CD4-positive, alpha-beta memory T cell (primary cell): ENCODE measurements around the gene ELN. TPM values are rescaled to one million over a fixed set of nuclear protein-coding genes. Genes with fewer than 3 reads are reported as not detected.
A peak's percentile ranks its signal among the peaks of the same experiment; 100 is the strongest.

Source experiments
- CTCF ChIA-PET: fragments of 350-600 bp; sonication (Branson Sonifier 250); formaldehyde crosslinking; loops from one replicate; lab custom pipeline; 2021; ENCODE audit warnings: inconsistent platforms; ENCODE audit not compliant: partially characterized antibody; lab: Charles Lee
- POLR2A ChIA-PET: fragments of 350-600 bp; sonication (Branson Sonifier 250); formaldehyde crosslinking; loops from one replicate; lab custom pipeline; 2021; ENCODE audit not compliant: partially characterized antibody; lab: Charles Lee
- DNase-seq, 5 donors: peaks; one replicate each; pipeline versions ENCODE4 v3.0.0 to v3.0.0-alpha.2; 2020 to 2022; ENCODE audit warnings: mixed read lengths in 1 of 5
- H3K27ac ChIP-seq: one replicate; pipeline ENCODE4 v1.7.0; 2013; ENCODE audit warnings: low read depth, low read length
- H3K27me3 ChIP-seq: 2 replicates; pipeline ENCODE4 v1.7.0; 2013; ENCODE audit warnings: mild to moderate bottlenecking, low read length, moderate library complexity; ENCODE audit not compliant: insufficient read depth
- H3K36me3 ChIP-seq: 2 replicates; pipeline ENCODE4 v1.7.0; 2013; ENCODE audit warnings: mild to moderate bottlenecking, low read length, moderate library complexity; ENCODE audit not compliant: insufficient read depth
- H3K4me1 ChIP-seq: 2 replicates; pipeline ENCODE4 v1.7.0; 2013; ENCODE audit warnings: mild to moderate bottlenecking, low read length, moderate library complexity; ENCODE audit not compliant: insufficient read depth
- H3K4me3 ChIP-seq, 2 donors: one replicate each; pipeline ENCODE4 v1.7.0; 2013; ENCODE audit warnings: low read length in 2 of 2, mild to moderate bottlenecking in 1 of 2
- H3K9me3 ChIP-seq, 2 donors: one replicate each; pipeline ENCODE4 v1.7.0; 2013; ENCODE audit warnings: low read length in 2 of 2, control low read depth in 1 of 2; ENCODE audit not compliant: control insufficient read depth in 1 of 2
- H3K27ac Mint-ChIP-seq, 7 donors: one replicate each; pipeline ENCODE4 v1.8.0; 2020 to 2021; ENCODE audit warnings: mixed read lengths in 7 of 7, mild to moderate bottlenecking in 6 of 7, inconsistent platforms in 3 of 7, moderate library complexity in 3 of 7
- H3K27me3 Mint-ChIP-seq, 2 donors: one replicate each; pipeline ENCODE4 v1.8.0; 2020 to 2021; ENCODE audit warnings: mixed read lengths in 2 of 2
- H3K36me3 Mint-ChIP-seq, 2 donors: one replicate each; pipeline ENCODE4 v1.8.0; 2020 to 2021; ENCODE audit warnings: mixed read lengths in 2 of 2, inconsistent platforms in 1 of 2, mild to moderate bottlenecking in 1 of 2
- H3K4me1 Mint-ChIP-seq, 4 donors: one replicate each; pipeline ENCODE4 v1.8.0; 2020 to 2021; ENCODE audit warnings: mixed read lengths in 4 of 4, mild to moderate bottlenecking in 1 of 4
- H3K4me3 Mint-ChIP-seq, 8 donors: one replicate each; pipeline ENCODE4 v1.8.0; 2020 to 2021; ENCODE audit warnings: mixed read lengths in 8 of 8, mild to moderate bottlenecking in 7 of 8, moderate library complexity in 6 of 8, inconsistent platforms in 3 of 8
- H3K9me3 Mint-ChIP-seq, 8 donors: one replicate each; pipeline ENCODE4 v1.8.0; 2020 to 2021; ENCODE audit warnings: mixed read lengths in 8 of 8, mild to moderate bottlenecking in 5 of 8, inconsistent platforms in 3 of 8, moderate library complexity in 1 of 8
- intact Hi-C: fragments of 100-400 bp; cut with micrococcal nuclease; formaldehyde crosslinking; loops from one replicate; pipeline ENCODE4 v1.15.1; 2023
- polyA plus RNA-seq, 2 donors: library from polyadenylated mRNA; unstranded; fragments of 300-500 nt; fragmentation: Illumina TruSeq; gene quantifications; one replicate each; pipeline ENCODE4 v1.2.3, GENCODE V29; 2021
- total RNA-seq, 2 experiments: library from RNA; stranded (reverse); gene quantifications; one replicate each; pipeline ENCODE4 v1.2.3, GENCODE V29; 2021

ELN gene
- total and polyA plus RNA-seq, 4 experiments from 2014 or later, result not detected

DNA sequence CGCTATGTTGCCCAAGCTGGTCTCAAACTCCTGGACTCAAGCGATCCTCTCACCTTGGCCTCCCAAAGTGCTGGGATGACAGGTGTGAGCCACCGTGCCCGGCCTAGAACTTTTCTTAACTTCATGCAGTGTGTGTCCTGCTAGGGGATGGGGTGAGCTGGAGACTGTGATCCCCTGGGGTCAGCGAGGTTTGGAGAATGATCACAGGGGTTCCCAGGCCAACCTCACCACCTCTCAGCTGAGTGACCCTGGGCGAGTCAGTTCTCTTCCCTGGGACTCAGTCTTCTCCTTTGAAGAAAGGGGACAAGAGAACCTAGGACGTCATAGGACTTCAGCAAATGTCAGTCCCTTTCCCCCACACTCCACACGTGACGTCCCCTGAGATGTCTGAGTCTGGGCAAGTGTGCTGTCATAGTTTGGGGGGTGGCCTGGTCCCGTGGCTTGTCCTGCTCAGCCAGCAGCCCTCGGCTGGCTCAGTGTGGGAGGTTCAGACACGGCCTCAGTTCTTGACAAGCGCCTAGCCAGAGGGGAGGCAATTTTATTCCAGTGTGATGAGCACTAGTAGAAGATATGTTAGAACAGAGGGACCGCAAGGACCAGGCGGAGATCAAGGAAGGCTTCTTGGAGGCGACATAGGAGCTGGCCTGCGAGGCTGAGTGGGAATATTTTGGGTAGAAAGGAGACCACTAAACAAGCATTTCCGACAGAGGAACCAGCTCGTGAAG, 43.3 kb upstream of the ELN start:
- Mint-ChIP-seq H3K9me3 (no peaks in the 10 kb centered on the region), H3K4me1 (no peaks in the 10 kb centered on the region), H3K27me3 (peaks cover 3 to 6% of the 10 kb centered on the region in 2 donors), H3K27ac (no peak overlapping the region), H3K4me3 (peak overlapping the region in 1 of 8 donors; percentile 70), H3K36me3 (no peaks in the 10 kb centered on the region)
- intact Hi-C loops, result no loop called here
- Histone ChIP-seq H3K27me3 (no peaks in the 10 kb centered on the region), H3K4me3 (no peak overlapping the region), H3K9me3 (no peaks in the 10 kb centered on the region), H3K4me1 (no peaks in the 10 kb centered on the region), H3K36me3 (no peaks in the 10 kb centered on the region), H3K27ac (no peak overlapping the region)
- no peak for DNase-seq
- ChIA-PET CTCF (no interaction called here), POLR2A (no interaction called here)

DNA sequence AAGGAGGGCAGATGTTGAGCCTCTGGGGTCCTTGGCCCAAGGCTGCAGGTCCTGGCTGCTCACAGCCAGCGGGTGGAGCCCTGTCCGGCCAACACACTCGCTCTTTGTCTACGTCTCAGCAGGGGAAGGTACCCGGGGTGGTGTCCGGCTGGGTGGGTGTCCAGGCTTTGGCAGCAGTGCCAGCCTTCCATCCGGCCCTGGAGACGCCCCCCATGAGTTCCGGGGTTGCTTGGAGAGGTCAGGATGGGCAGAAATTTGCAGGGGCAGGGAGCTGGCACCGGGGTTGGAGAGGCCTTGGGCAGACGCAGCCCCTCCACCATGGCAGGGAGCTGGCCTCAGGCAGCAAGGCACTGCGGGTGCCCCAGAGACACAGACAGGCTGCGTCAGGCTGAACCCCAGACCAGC, 42.2 kb upstream of the ELN start:
- H3K36me3 ChIP-seq, result no peaks in the 10 kb centered on the region
- ChIA-PET POLR2A (no interaction called here), CTCF (no interaction called here)
- H3K4me1 Mint-ChIP-seq, result no peaks in the 10 kb centered on the region
- H3K4me3 Mint-ChIP-seq, result no peak overlapping the region
- no peak overlapping the region for H3K27ac ChIP-seq
- DNase-seq, result no peak
- no peaks in the 10 kb centered on the region for H3K4me1 ChIP-seq
- no peak overlapping the region for H3K4me3 ChIP-seq
- intact Hi-C loops, result no loop called here
- H3K27me3 ChIP-seq, result no peaks in the 10 kb centered on the region
- no peaks in the 10 kb centered on the region for H3K9me3 Mint-ChIP-seq
- H3K36me3 Mint-ChIP-seq, result no peaks in the 10 kb centered on the region
- H3K27ac Mint-ChIP-seq, result no peak overlapping the region
- H3K27me3 Mint-ChIP-seq, result peaks cover 2 to 3% of the 10 kb centered on the region in 2 donors
- H3K9me3 ChIP-seq, result no peaks in the 10 kb centered on the region

DNA sequence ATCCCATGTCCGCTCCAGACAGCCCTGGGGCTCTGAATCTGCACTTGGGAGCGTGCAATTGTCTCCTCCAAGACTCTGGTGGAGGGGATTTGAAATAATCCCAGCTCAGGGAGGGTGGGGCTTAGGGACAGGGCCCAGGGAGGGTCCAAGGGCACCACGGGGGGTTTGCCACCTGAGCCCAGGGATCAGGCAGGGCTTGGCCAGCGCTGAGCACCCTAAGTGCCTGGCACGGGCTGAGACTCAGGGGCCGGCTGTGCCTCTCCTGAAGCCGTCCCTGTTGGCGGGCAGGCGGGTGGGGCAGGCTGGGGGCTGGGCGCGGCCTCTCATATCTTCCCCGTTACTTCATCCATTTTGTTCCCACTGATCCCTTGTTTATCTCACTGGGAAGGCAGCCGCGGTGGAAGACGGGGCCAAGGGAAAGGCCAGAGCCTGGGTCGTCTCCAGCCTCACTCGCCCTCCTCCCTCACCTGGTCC, 41.8 kb upstream of the ELN start:
- no peaks in the 10 kb centered on the region for H3K4me1 Mint-ChIP-seq
- intact Hi-C loops, result no loop called here
- no peak overlapping the region for H3K4me3 Mint-ChIP-seq
- Histone ChIP-seq H3K27ac (no peak overlapping the region), H3K27me3 (no peaks in the 10 kb centered on the region), H3K36me3 (no peaks in the 10 kb centered on the region), H3K4me3 (no peak overlapping the region), H3K9me3 (no peaks in the 10 kb centered on the region), H3K4me1 (no peaks in the 10 kb centered on the region)
- no peak overlapping the region for H3K27ac Mint-ChIP-seq
- H3K9me3 Mint-ChIP-seq, result no peaks in the 10 kb centered on the region
- POLR2A ChIA-PET, result no interaction called here
- no peaks in the 10 kb centered on the region for H3K36me3 Mint-ChIP-seq
- H3K27me3 Mint-ChIP-seq, result peaks cover 2 to 3% of the 10 kb centered on the region in 2 donors
- DNase-seq, result no peak
- CTCF ChIA-PET, result no interaction called here

DNA sequence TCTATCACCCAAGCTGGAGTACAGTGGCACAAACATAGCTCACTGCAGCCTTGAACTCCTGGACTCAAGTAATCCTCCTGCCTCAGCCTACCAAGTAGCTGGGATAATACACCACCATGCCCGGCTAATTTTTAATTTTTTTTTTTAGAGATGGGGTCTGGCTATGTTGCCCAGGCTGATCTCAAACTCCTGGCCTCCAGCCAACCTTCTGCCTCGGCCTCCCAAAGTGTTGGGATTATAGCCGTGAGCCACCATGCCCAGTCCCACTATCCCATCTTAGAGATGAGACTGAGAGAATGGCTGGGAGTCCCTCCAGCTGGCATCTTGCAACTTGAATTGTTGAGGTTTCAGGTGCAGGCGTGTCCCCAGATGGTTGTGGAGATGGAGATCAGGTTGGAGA, 40.7 kb upstream of the ELN start:
- DNase-seq, result no peak
- intact Hi-C loops, result no loop called here
- Mint-ChIP-seq H3K27me3 (peaks cover 0 to 3% of the 10 kb centered on the region in 2 donors), H3K9me3 (no peaks in the 10 kb centered on the region), H3K4me1 (no peaks in the 10 kb centered on the region), H3K27ac (no peak overlapping the region), H3K36me3 (no peaks in the 10 kb centered on the region), H3K4me3 (no peak overlapping the region)
- H3K4me1 ChIP-seq, result no peaks in the 10 kb centered on the region
- CTCF ChIA-PET, result no interaction called here
- no peaks in the 10 kb centered on the region for H3K9me3 ChIP-seq
- POLR2A ChIA-PET, result no interaction called here
- H3K36me3 ChIP-seq, result no peaks in the 10 kb centered on the region
- H3K27ac ChIP-seq, result no peak overlapping the region
- no peaks in the 10 kb centered on the region for H3K27me3 ChIP-seq
- no peak overlapping the region for H3K4me3 ChIP-seq

DNA sequence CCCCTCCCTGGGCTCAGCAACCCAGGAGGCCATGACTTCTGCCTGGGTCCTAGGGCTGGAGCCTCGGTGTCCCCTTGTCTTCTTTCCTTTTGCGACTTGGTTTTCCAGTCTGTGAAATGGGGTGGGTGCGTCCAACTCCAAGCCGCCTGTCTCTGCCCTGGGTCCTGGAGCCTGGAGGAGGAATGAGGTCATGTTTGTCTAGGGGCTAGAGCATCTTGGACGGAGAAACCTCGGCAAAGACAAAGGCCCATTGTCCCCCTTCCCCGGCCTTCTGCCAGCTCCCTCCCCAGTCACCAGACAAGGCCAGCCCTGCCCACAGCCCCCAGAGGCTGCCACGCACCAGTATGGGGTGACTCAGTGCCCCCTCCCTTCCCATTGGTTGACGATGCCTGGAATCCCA, 39.8 kb upstream of the ELN start:
- DNase-seq, result no peak
- Histone ChIP-seq H3K27me3 (no peaks in the 10 kb centered on the region), H3K27ac (no peak overlapping the region), H3K4me3 (no peak overlapping the region), H3K4me1 (no peaks in the 10 kb centered on the region), H3K36me3 (no peaks in the 10 kb centered on the region), H3K9me3 (no peaks in the 10 kb centered on the region)
- Mint-ChIP-seq H3K27ac (no peak overlapping the region), H3K4me3 (no peak overlapping the region), H3K36me3 (no peaks in the 10 kb centered on the region), H3K4me1 (no peaks in the 10 kb centered on the region), H3K27me3 (peaks cover 0 to 3% of the 10 kb centered on the region in 2 donors), H3K9me3 (peaks cover 0 to 3% (median 0%) of the 10 kb centered on the region in 8 donors)
- ChIA-PET CTCF (no interaction called here), POLR2A (no interaction called here)
- intact Hi-C loops, result no loop called here

DNA sequence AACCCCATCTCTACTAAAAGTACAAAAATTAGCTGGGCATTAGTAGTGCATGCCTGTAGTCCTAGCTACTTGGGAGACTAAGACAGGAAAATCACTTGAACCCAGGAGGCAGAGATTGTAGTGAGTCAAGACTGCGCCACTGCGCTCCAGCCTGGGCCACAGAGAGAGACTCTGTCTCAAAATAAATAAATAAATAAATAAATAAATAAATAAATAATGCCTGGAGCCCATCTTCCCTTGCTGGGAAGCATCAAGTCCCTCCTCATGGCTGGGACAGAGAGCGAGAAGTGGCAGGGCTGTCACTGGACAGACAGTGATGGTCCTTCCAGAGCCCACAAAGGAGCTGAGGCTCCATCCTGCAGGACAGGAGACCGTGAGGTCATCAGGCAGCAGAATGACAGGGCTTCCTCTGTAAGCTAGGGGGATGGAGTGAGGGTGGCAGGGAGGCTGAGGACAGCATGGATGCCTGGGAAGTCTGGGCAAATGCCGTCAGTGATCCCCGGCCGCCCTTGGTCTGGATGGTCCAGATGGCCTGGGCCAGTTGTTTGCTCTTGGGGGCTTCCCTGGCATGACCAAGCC, 36.4 kb upstream of the ELN start:
- H3K9me3 ChIP-seq, result no peaks in the 10 kb centered on the region
- no peak overlapping the region for H3K27ac ChIP-seq
- Mint-ChIP-seq H3K27me3 (peaks cover 2 to 4% of the 10 kb centered on the region in 2 donors), H3K9me3 (peaks cover 6 to 24% (median 13%) of the 10 kb centered on the region in 8 donors), H3K4me3 (no peak overlapping the region), H3K27ac (no peak overlapping the region), H3K4me1 (no peaks in the 10 kb centered on the region), H3K36me3 (no peaks in the 10 kb centered on the region)
- POLR2A ChIA-PET, result no interaction called here
- CTCF ChIA-PET, result no interaction called here
- no peaks in the 10 kb centered on the region for H3K4me1 ChIP-seq
- intact Hi-C loops, result no loop called here
- no peak for DNase-seq
- no peaks in the 10 kb centered on the region for H3K27me3 ChIP-seq
- no peak overlapping the region for H3K4me3 ChIP-seq
- H3K36me3 ChIP-seq, result no peaks in the 10 kb centered on the region

DNA sequence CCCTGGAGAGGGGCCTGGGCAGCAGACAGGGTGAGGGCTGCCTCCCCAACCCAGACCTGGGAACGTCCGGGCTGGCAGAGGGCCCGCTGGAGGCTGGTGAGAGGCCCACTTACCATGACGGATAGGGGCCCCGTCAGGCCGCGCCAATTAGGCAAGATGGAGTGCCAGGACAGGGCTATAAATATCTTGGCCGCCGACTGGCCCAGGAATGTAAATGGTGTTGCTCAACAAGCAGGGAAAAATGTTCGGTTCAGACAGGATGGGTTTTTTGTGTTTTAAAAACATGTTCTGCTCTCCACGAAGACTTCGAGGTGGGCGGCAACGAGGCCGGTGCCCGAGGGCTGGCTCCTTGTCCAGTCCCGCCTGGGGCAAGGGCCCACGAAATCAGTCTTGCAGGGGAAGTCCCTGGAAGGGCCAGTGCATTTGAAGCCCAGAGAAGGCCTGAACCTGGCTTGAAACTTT, 35.8 kb upstream of the ELN start:
- intact Hi-C loops, result no loop called here
- Mint-ChIP-seq H3K27me3 (peaks cover 3 to 8% of the 10 kb centered on the region in 2 donors), H3K9me3 (peaks cover 6 to 26% (median 13%) of the 10 kb centered on the region in 8 donors), H3K4me1 (no peaks in the 10 kb centered on the region), H3K4me3 (no peak overlapping the region), H3K27ac (no peak overlapping the region), H3K36me3 (no peaks in the 10 kb centered on the region)
- DNase-seq, result no peak
- CTCF ChIA-PET, result no interaction called here
- no peak overlapping the region for H3K27ac ChIP-seq
- POLR2A ChIA-PET, result no interaction called here
- H3K27me3 ChIP-seq, result no peaks in the 10 kb centered on the region
- no peaks in the 10 kb centered on the region for H3K9me3 ChIP-seq
- no peak overlapping the region for H3K4me3 ChIP-seq
- H3K4me1 ChIP-seq, result no peaks in the 10 kb centered on the region
- H3K36me3 ChIP-seq, result no peaks in the 10 kb centered on the region
